ENCODE data around the gene FIS1. TPM values are rescaled to one million over a fixed set of nuclear protein-coding genes. Genes with fewer than 3 reads are reported as not detected.
A peak's percentile ranks its signal among the peaks of the same experiment; 100 is the strongest.

Gene FIS1
- 121 and 124 TPM in 2 replicates for total RNA-seq (2021)
- long read RNA-seq, transcript FIS1-207 (4 exons, 915 nt), result minor isoform, 8 of 102 reads
- long read RNA-seq, transcript FIS1-201 (5 exons, 734 nt), result major isoform, 80 of 102 reads
- long read RNA-seq, partial matches to known transcripts, result 1 of 102 reads
- long read RNA-seq, other reads (novel, unspliced or antisense), result 5 of 102 reads

DNA sequence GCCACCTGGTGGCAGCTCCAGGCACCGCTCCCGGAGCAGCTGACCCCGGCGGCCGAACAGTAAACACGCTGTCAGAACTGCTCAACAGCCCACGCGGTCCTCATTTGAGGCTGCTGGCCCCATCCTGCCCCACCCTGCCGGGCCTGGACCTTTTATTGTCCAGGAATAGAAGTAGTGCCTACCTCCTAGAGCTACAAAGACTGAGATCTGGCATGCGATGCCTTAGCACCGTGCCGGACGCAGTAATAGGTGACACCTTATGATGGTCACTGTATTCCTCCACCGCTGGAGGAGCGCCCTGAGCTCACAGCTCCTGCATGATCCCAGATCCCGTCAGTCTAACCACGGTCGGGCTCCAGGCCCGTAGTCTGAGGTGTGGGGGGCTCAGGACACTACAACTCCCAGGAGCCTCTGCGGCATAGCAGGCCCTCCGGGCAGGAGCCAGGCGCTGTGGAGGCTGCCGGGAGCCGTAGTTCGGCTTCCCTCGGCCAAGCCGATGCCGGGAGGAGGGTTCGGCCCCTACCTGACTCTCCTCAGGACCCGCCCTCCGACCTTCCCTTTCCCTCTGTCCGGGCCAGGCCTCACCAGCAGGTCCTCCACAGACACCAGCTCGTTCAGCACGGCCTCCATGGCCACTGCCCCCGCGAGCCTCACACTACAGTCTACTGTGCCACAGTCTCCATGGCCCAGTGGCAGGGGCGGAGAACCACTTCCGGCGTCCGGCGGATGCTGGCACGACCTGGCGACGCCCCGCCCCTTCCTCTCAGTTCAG is at the start of gene FIS1:
TSS of gene FIS1 (minus strand) at position 707 of the 772 bp plus-strand sequence. CDS start at position 630, 77 bp downstream.
- Mint-ChIP-seq H3K27ac (peak within 1 kb of the TSS; percentile 90 to 96 (median 96)), H3K27me3 (ENCODE audit: low read depth) (no peaks in the 10 kb centered on the region; the same call in 1 of the 2 replicates), H3K4me1 (peaks cover 19 to 20% of the 10 kb centered on the region in 2 experiments), H3K4me3 (peak within 1 kb of the TSS; percentile 93 to 96), H3K36me3 (ENCODE audit: insufficient read depth in 1 of 3, low read depth in 3 of 3) (peaks cover 7 to 35% (median 19%) of the 10 kb centered on the region in 3 experiments; a peak in 6 of 7 replicates), H3K9me3 (no peaks in the 10 kb centered on the region)
- H4K5ac ChIP-seq (ENCODE audit: insufficient read length, low read depth, low read length), result no peak within 1 kb of the TSS
- H3K4ac ChIP-seq (ENCODE audit: low read depth, low read length), result no peak within 1 kb of the TSS
- H3T11ph ChIP-seq (ENCODE audit: low read length), result no peak within 1 kb of the TSS
- H3K79me1 ChIP-seq (ENCODE audit: insufficient read depth, low read depth, low read length, poor library complexity, severe bottlenecking), result no peaks in the 10 kb centered on the region
- peak within 1 kb of the TSS; percentile 94 for H3K4me2 ChIP-seq (ENCODE audit: insufficient read depth, insufficient read length, low read length)
- no peaks in the 10 kb centered on the region for H3K9me3 ChIP-seq (ENCODE audit: control insufficient read depth, low read depth, low read length)
- H3K23me2 ChIP-seq (ENCODE audit: insufficient read length, low read depth, low read length, poor library complexity, severe bottlenecking), result peaks cover 8% of the 10 kb centered on the region
- no peak within 1 kb of the TSS for H2AFZ ChIP-seq (ENCODE audit: low read length)
- H2BK12ac ChIP-seq (ENCODE audit: insufficient read length, low read depth, low read length), result no peak within 1 kb of the TSS
- H3K27ac ChIP-seq (ENCODE audit: insufficient read length, low read depth, low read length), result no peak within 1 kb of the TSS
- peak; percentile 97 for DNase-seq
- H4K20me1 ChIP-seq (ENCODE audit: control insufficient read depth, insufficient read depth, insufficient read length), result peaks cover 4% of the 10 kb centered on the region
- peak within 1 kb of the TSS; percentile 60 for H3K9ac ChIP-seq (ENCODE audit: extremely low read depth, insufficient read length, low read length)
- H3K14ac ChIP-seq (ENCODE audit: insufficient read depth, low read length), result peak within 1 kb of the TSS; percentile 48; the same call in 1 of the 2 replicates
- no peak within 1 kb of the TSS for H3K56ac ChIP-seq (ENCODE audit: insufficient read length, low read depth, low read length)
- H3K18ac ChIP-seq (ENCODE audit: insufficient read length, low read depth, low read length), result no peak within 1 kb of the TSS
- no peak within 1 kb of the TSS for H3K23ac ChIP-seq (ENCODE audit: insufficient read length, low read depth, low read length)
- no peaks in the 10 kb centered on the region for H3K4me1 ChIP-seq (ENCODE audit: insufficient read depth, low read length)
- no CpG with 5 or more reads among the region's 45 CpGs for WGBS (ENCODE audit: extremely low coverage, insufficient read length, low lambda C conversion rate)
- H2BK120ac ChIP-seq (ENCODE audit: low read depth, low read length, poor library complexity, severe bottlenecking), result no peak within 1 kb of the TSS
- H2AK5ac ChIP-seq (ENCODE audit: insufficient read length, low read length), result no peak within 1 kb of the TSS
- no peak within 1 kb of the TSS for H4K91ac ChIP-seq (ENCODE audit: insufficient read length, low read depth, low read length)
- H2BK5ac ChIP-seq (ENCODE audit: insufficient read length, low read length), result no peak within 1 kb of the TSS
- H3K27me3 ChIP-seq (ENCODE audit: insufficient read depth, low read length), result no peaks in the 10 kb centered on the region
- H2BK15ac ChIP-seq (ENCODE audit: low read depth, low read length), result no peak within 1 kb of the TSS
- no peak within 1 kb of the TSS for H2BK20ac ChIP-seq (ENCODE audit: low read depth, low read length, poor library complexity, severe bottlenecking)
- no peaks in the 10 kb centered on the region for H3K79me2 ChIP-seq (ENCODE audit: insufficient read depth, low read length)
- H4K8ac ChIP-seq (replicated peaks; ENCODE audit: insufficient read length, low read depth, low read length), result no peak within 1 kb of the TSS
- TF ChIP-seq, protein P1, sequence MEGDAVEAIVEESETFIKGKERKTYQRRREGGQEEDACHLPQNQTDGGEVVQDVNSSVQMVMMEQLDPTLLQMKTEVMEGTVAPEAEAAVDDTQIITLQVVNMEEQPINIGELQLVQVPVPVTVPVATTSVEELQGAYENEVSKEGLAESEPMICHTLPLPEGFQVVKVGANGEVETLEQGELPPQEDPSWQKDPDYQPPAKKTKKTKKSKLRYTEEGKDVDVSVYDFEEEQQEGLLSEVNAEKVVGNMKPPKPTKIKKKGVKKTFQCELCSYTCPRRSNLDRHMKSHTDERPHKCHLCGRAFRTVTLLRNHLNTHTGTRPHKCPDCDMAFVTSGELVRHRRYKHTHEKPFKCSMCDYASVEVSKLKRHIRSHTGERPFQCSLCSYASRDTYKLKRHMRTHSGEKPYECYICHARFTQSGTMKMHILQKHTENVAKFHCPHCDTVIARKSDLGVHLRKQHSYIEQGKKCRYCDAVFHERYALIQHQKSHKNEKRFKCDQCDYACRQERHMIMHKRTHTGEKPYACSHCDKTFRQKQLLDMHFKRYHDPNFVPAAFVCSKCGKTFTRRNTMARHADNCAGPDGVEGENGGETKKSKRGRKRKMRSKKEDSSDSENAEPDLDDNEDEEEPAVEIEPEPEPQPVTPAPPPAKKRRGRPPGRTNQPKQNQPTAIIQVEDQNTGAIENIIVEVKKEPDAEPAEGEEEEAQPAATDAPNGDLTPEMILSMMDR (conservative IDR thresholded peaks at IDR 0.05), result peak; percentile 94

All from H9 (cell line).